Rectal smooth muscle tissue (tissue), 1 donor: ENCODE results near the gene GARIN5B.

Source experiments
- H3K27ac ChIP-seq: one replicate; pipeline ENCODE4 v1.7.0; 2013; ENCODE audit warnings: low read depth, low read length, inconsistent platforms
- H3K27me3 ChIP-seq: one replicate; pipeline ENCODE4 v1.7.0; 2013; ENCODE audit warnings: low read length; ENCODE audit not compliant: control insufficient read depth, insufficient read depth
- H3K36me3 ChIP-seq: one replicate; pipeline ENCODE4 v1.7.0; 2013; ENCODE audit warnings: low read length; ENCODE audit not compliant: control insufficient read depth, insufficient read depth
- H3K4me1 ChIP-seq: one replicate; pipeline ENCODE4 v1.7.0; 2013; ENCODE audit warnings: low read length; ENCODE audit not compliant: control insufficient read depth, insufficient read depth
- H3K4me3 ChIP-seq: one replicate; pipeline ENCODE4 v1.7.0; 2013; ENCODE audit warnings: low read length
- H3K9ac ChIP-seq: one replicate; pipeline ENCODE4 v1.7.0; 2013; ENCODE audit warnings: low read length

Gene GARIN5B

DNA sequence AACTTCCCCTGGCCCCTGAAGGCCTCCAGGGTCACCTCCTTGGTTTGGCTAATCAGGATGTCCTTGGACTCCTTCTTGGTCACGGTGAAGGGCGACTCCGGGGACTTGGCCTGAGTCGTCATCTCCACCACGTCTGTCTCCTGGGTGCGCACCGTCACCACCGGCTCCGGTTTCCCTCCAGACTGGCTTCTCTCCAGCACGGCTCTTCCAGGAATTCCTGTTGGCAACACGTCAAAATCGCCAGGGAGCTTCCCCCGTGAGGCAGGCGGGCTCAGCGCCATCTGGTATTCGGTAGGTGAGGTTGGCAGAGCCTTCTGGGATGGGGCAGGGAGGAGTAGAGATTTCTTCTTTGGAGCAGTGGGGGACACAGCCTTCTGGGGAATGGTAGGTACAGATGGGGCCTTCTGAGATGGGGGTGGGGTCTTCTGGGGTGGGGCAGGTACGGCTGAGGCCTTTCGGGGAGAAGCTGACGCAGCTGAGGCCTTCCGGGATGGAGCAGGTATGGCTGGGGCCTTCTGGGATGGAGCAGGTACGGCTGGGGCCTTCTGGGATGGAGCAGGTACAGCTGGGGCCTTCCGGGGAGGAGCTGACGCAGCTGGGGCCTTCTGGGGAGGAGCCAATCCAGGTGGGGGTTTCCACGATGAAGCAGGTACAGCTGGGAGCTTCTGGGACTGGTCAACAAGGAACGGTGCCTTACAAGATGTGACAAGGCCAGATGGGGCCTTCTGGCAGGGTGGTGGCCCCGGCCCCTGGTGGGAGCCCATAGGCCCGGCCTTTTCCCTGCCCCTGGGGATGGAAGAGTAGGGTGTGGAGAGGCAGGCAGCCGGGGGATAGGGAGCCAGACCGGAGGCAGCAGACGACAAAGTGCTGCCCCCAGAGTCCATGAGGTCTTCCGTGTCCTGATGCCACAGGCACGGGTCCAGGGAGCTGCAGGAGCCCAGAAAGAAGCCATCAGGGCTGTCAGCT is 3.8 kb downstream of the GARIN5B start:
- H3K36me3 ChIP-seq, result no peaks in the 10 kb centered on the region
- H3K4me3 ChIP-seq, result no peak overlapping the region
- no peak overlapping the region for H3K27ac ChIP-seq
- no peaks in the 10 kb centered on the region for H3K4me1 ChIP-seq
- H3K9ac ChIP-seq, result no peak overlapping the region
- H3K27me3 ChIP-seq, result peaks cover 5% of the 10 kb centered on the region

- Histone ChIP-seq H3K4me3 (no peak overlapping the region), H3K36me3 (no peaks in the 10 kb centered on the region), H3K27me3 (peaks cover 5% of the 10 kb centered on the region), H3K9ac (no peak overlapping the region), H3K27ac (no peak overlapping the region), H3K4me1 (peaks cover under 1% of the 10 kb centered on the region)
Measured at GRCh38 chr19:55358493-55358892, 4.6 kb downstream of the GARIN5B start.

DNA sequence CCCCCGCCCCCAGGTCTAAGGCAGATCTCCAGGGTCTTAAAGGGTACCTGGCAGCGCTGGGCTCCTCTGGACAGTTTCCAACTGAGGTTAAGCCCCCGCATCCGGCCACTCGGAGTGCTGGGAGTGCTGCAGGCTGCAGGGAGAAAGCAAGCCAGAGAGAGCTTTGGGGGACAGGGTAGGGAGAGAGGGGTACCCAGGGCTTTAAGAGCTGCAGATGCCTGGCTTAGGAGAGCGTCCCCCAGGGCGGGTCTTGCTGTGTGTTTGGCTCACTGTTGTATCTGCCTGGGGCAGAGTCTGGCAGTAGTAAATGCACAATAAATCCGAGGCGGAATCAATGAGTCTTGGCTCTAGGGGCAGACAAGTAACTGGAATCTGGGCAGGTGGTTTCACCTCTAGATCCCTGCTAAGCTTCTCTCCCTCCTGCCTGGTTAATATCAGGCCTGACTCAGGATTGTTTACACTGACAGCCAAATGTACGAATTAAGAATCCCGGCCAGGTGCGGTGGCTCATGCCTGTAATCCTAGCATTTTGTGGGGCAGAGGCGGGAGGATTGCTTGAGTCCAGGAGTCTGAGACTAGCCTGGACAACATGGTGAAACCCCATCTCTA is 7.7 kb downstream of the GARIN5B start:
- Histone ChIP-seq H3K27me3 (peaks cover 27% of the 10 kb centered on the region), H3K4me1 (peaks cover 3% of the 10 kb centered on the region), H3K9ac (no peak overlapping the region), H3K4me3 (no peak overlapping the region), H3K27ac (no peak overlapping the region), H3K36me3 (no peaks in the 10 kb centered on the region)

DNA sequence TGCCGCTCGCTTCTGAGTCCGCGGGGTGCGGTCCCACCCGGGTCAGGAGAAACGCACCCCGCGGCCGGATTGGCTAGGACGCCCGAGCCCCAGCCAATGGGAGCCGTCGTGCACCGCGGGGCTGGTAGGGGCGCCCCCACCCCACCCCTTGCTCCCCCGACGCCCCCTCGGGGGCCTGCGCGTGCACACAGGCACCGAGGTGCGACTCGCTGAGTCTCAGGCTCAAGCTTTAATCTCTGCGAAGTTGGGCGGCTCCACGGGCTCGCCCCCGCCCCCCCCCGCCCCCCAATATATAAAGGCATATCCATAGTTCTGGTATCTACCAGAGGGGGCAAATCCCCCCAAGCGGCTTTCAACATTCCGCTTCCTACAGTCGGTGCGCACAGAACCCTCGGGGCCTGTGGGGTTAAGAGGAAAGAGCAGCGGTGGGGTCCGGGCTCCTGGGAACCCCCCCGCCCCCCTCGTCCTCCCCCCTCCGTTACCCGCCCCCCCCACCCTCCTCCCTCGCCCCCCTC is 8.3 kb downstream of the GARIN5B start, which contains the start of gene COX6B2:
Gene COX6B2 (minus strand): TSS at position 22 of the 515 bp plus-strand sequence. CDS start 198 bp downstream, outside the sequence.
- Histone ChIP-seq H3K36me3 (no peaks in the 10 kb centered on the region), H3K9ac (no peak within 1 kb of the TSS), H3K27ac (no peak within 1 kb of the TSS), H3K4me1 (peaks cover 3% of the 10 kb centered on the region), H3K27me3 (peaks cover 27% of the 10 kb centered on the region), H3K4me3 (peak within 1 kb of the TSS; percentile 54)

- Histone ChIP-seq H3K27me3 (peaks cover 27% of the 10 kb centered on the region), H3K9ac (no peak overlapping the region), H3K4me3 (peak overlapping the region; percentile 54), H3K4me1 (peaks cover 3% of the 10 kb centered on the region), H3K36me3 (no peaks in the 10 kb centered on the region), H3K27ac (no peak overlapping the region)
Measured at GRCh38 chr19:55353803-55354697, 9.0 kb downstream of the GARIN5B start.

GRCh38 chr19:55353356-55353802 is 9.7 kb downstream of the GARIN5B start:
- Histone ChIP-seq H3K27me3 (peaks cover 27% of the 10 kb centered on the region), H3K4me3 (peak overlapping the region; percentile 54), H3K36me3 (no peaks in the 10 kb centered on the region), H3K9ac (no peak overlapping the region), H3K4me1 (peaks cover 3% of the 10 kb centered on the region), H3K27ac (no peak overlapping the region)

DNA sequence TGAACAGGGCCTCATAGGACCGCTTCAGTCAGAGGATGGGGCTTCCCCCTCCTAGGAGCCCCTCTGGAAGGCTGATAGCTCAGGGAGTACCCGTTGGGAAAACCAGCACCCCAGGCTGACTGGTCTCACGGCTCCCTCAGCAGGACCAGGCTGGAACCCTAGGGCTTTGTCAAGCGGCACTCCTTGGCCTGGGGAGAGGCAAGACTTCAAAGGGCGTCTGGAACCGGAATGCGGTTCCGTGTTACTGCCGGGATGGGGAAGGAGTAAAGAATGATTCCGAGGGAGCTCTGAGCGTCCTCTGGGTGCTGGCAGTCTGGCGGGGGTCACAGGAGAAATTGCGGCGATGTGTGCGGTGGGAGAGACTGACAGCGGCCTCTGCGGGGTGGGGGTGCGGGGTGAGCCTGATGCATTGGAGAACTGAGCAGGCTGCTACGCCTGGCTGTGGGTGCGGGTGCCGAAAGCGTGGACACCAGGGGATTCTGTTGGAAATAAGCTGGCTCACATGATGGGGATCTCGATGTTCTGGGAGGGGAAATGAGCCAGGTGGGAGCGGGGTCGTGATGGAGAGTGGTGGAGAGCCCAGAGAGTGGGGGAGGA is 10.4 kb downstream of the GARIN5B start:
- Histone ChIP-seq H3K4me1 (peaks cover 3% of the 10 kb centered on the region), H3K4me3 (no peak overlapping the region), H3K36me3 (no peaks in the 10 kb centered on the region), H3K9ac (no peak overlapping the region), H3K27ac (no peak overlapping the region), H3K27me3 (peaks cover 27% of the 10 kb centered on the region)

- Histone ChIP-seq H3K36me3 (no peaks in the 10 kb centered on the region), H3K27me3 (peaks cover 24% of the 10 kb centered on the region), H3K27ac (no peak overlapping the region), H3K4me1 (peaks cover 3% of the 10 kb centered on the region), H3K4me3 (no peak overlapping the region), H3K9ac (no peak overlapping the region)
Measured at GRCh38 chr19:55352040-55352439, 11.0 kb downstream of the GARIN5B start.

GRCh38 chr19:55350620-55351315 is 12.3 kb downstream of the GARIN5B start:
- no peaks in the 10 kb centered on the region for H3K36me3 ChIP-seq
- H3K27me3 ChIP-seq, result peaks cover 24% of the 10 kb centered on the region
- H3K9ac ChIP-seq, result no peak overlapping the region
- no peak overlapping the region for H3K4me3 ChIP-seq
- H3K27ac ChIP-seq, result no peak overlapping the region
- peaks cover 3% of the 10 kb centered on the region for H3K4me1 ChIP-seq

- H3K4me1 ChIP-seq, result peaks cover 3% of the 10 kb centered on the region
- no peak overlapping the region for H3K9ac ChIP-seq
- peaks cover 21% of the 10 kb centered on the region for H3K27me3 ChIP-seq
- H3K4me3 ChIP-seq, result no peak overlapping the region
- H3K27ac ChIP-seq, result no peak overlapping the region
- peaks cover 2% of the 10 kb centered on the region for H3K36me3 ChIP-seq
Measured at GRCh38 chr19:55348317-55349034, 14.6 kb downstream of the GARIN5B start.
